ENCODE data around the gene FHL1. TPM values are rescaled to one million over a fixed set of nuclear protein-coding genes. Genes with fewer than 3 reads are reported as not detected.
"Not testable (repeated sequence)": the region's sequence is repeated elsewhere in the genome, so short reads cannot be mapped to it uniquely, and the experiment has no call there.

FHL1 gene
- total RNA-seq, 1 donor from 2014 or later, result 248 TPM

GRCh38 chrX:136165406-136165805, 18.1 kb downstream of the FHL1 start:
- no peak for TF ChIP-seq CTCF (IDR thresholded peaks at IDR 0.05)
- ATAC-seq (no peak), DNase-seq (no peak)
- H3K4me1 ChIP-seq, result peaks cover 4% of the 10 kb centered on the region
- intact Hi-C loops (cut with DNase I), result no loop called here
- H3K36me3 ChIP-seq, result no peaks in the 10 kb centered on the region
- no peak overlapping the region for H3K4me3 ChIP-seq
- no peak overlapping the region for H3K27ac ChIP-seq
- no peaks in the 10 kb centered on the region for H3K9me3 ChIP-seq
- no peaks in the 10 kb centered on the region for H3K27me3 ChIP-seq (ENCODE audit: low read depth)

DNA sequence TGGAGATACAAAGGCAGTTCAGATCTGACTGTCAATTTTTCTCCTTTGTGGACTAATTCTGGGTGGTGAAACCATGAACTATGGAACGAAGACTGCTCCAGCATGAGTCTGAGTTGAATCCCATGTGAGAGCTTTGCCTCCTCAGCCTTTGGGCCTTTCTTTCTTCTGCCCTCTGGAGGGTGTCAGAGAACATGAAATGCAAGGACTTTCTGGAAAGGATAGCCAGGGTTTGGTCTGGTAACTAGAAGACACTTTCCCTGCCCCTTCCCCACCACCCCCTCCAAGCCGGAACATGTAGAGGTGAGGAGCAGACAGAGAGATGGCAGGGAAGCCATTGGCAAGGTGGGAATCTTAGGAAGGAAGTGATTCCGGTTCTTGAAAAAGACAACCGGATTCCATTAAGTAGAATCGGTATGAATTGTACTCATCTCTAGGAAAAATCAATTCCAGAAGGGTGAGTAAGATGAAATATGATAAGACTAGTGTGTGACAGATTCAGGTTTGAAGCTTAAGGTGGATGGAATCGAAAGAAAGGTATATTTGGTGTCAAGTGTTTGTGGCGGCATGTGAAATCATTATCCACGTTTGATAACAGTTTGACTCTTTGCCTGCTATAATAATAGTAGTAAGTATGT, 19.0 kb downstream of the FHL1 start:
- ATAC-seq, result no peak
- TF ChIP-seq CTCF (IDR thresholded peaks at IDR 0.05), result peak; percentile 18
- Histone ChIP-seq H3K4me3 (no peak overlapping the region), H3K36me3 (no peaks in the 10 kb centered on the region), H3K27me3 (ENCODE audit: low read depth) (no peaks in the 10 kb centered on the region), H3K27ac (no peak overlapping the region), H3K9me3 (no peaks in the 10 kb centered on the region), H3K4me1 (peaks cover 4% of the 10 kb centered on the region)
- intact Hi-C loops (cut with DNase I), result no loop called here
- no peak for DNase-seq

- DNase-seq; intact Hi-C loops (cut with DNase I); H3K27ac ChIP-seq; H3K9me3 ChIP-seq; H3K27me3 ChIP-seq (ENCODE audit: low read depth); H3K4me1 ChIP-seq; ATAC-seq; H3K36me3 ChIP-seq; H3K4me3 ChIP-seq: not testable (repeated sequence)
Measured at GRCh38 chrX:136167989-136168388, 20.7 kb downstream of the FHL1 start.

DNA sequence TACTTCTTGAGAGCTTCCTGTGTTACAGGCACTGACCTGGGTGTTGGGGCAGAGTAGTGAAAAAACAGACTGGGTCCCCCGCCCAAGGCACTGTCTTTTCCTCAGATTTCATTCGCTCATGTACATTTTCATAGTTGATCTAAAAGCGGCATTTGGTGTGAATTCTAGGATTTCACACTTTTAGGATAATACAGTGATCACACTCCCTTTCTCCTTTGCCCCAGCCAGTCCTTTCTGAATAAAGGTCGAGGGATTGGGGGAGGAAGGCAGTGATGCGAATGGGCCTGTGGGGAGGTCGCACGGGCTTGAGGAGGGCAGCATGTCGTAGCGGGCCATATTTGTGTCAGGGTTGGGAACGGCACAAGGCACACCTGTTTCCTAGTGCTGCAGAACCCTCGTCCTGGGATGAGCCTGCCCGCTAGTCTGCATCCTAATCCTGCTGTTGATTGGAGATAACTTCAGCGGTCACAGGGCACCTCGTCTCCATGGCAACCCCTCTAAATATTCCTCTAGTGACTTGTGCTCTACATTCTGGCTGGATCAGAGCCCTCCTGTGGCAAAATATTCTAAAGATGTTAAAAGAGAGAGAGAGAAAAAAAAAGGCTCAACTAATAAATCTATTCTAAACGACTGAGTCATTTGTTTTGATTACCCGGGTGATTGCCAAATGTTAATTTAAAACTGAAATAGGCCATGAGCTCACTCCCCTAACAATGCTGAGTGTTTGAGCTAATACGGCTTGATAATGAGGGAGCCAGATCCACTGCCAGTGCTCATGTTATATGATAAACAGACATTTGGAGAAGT, 21.8 kb downstream of the FHL1 start:
- no peaks in the 10 kb centered on the region for H3K36me3 ChIP-seq
- H3K27me3 ChIP-seq (ENCODE audit: low read depth), result no peaks in the 10 kb centered on the region
- intact Hi-C loops (cut with DNase I), result no loop called here
- peaks cover 4% of the 10 kb centered on the region for H3K4me1 ChIP-seq
- ATAC-seq (peak; percentile 79 to 88), DNase-seq (no peak)
- H3K9me3 ChIP-seq, result no peaks in the 10 kb centered on the region
- H3K4me3 ChIP-seq, result no peak overlapping the region
- no peak for TF ChIP-seq CTCF (IDR thresholded peaks at IDR 0.05)
- peak overlapping the region; percentile 74 for H3K27ac ChIP-seq

- Histone ChIP-seq H3K9me3 (no peaks in the 10 kb centered on the region), H3K36me3 (no peaks in the 10 kb centered on the region), H3K4me1 (peaks cover 4% of the 10 kb centered on the region), H3K27ac (peak overlapping the region; percentile 74), H3K27me3 (ENCODE audit: low read depth) (no peaks in the 10 kb centered on the region), H3K4me3 (no peak overlapping the region)
- ATAC-seq (peak in 1 of 2 donors; percentile 53), DNase-seq (no peak)
- TF ChIP-seq CTCF (IDR thresholded peaks at IDR 0.05), result peak; percentile 13
- intact Hi-C loops (cut with DNase I), result no loop called here
Measured at GRCh38 chrX:136170139-136170800, 22.9 kb downstream of the FHL1 start.
